Measurements from ENCODE around the gene SUPT3H.

The SUPT3H gene

GRCh38 chr6:45001663-45002062 is 376.1 kb downstream of the SUPT3H start:
- Histone ChIP-seq H3K36me3 (no peaks in the 10 kb centered on the region), H3K27ac (no peak overlapping the region), H3K4me3 (no peak overlapping the region), H3K9me3 (no peaks in the 10 kb centered on the region), H3K27me3 (no peaks in the 10 kb centered on the region), H3K4me1 (no peaks in the 10 kb centered on the region)
- intact Hi-C loops (cut with DNase I; ENCODE audit: low total_unique reads): no loop called here
- no peak for TF ChIP-seq CTCF (IDR thresholded peaks at IDR 0.05)
- no peak for DNase-seq

- H3K4me1 ChIP-seq: no peaks in the 10 kb centered on the region
- intact Hi-C loops (cut with DNase I; ENCODE audit: low total_unique reads): no loop called here
- no peak overlapping the region for H3K4me3 ChIP-seq
- H3K36me3 ChIP-seq: no peaks in the 10 kb centered on the region
- H3K27me3 ChIP-seq: no peaks in the 10 kb centered on the region
- no peak for TF ChIP-seq CTCF (IDR thresholded peaks at IDR 0.05)
- H3K9me3 ChIP-seq: no peaks in the 10 kb centered on the region
- no peak overlapping the region for H3K27ac ChIP-seq
- no peak for DNase-seq
These were observed 376.9 kb downstream of the SUPT3H start for GRCh38 chr6:45000833-45001232.

- Histone ChIP-seq H3K4me1 (no peaks in the 10 kb centered on the region), H3K27ac (no peak overlapping the region), H3K36me3 (no peaks in the 10 kb centered on the region), H3K27me3 (no peaks in the 10 kb centered on the region), H3K4me3 (no peak overlapping the region), H3K9me3 (no peaks in the 10 kb centered on the region)
- no peak for TF ChIP-seq CTCF (IDR thresholded peaks at IDR 0.05)
- intact Hi-C loops (cut with DNase I; ENCODE audit: low total_unique reads): no loop called here
- no peak for DNase-seq
These were observed 378.7 kb downstream of the SUPT3H start for GRCh38 chr6:44999066-44999465.

GRCh38 chr6:44995486-44996132 is 382.1 kb downstream of the SUPT3H start:
- TF ChIP-seq CTCF (IDR thresholded peaks at IDR 0.05): no peak
- no peaks in the 10 kb centered on the region for H3K4me1 ChIP-seq
- no peaks in the 10 kb centered on the region for H3K27me3 ChIP-seq
- intact Hi-C loops (cut with DNase I; ENCODE audit: low total_unique reads): no loop called here
- no peak for DNase-seq
- H3K36me3 ChIP-seq: no peaks in the 10 kb centered on the region
- no peaks in the 10 kb centered on the region for H3K9me3 ChIP-seq
- no peak overlapping the region for H3K4me3 ChIP-seq
- H3K27ac ChIP-seq: no peak overlapping the region

GRCh38 chr6:44989391-44989790 is 388.3 kb downstream of the SUPT3H start:
- intact Hi-C loops (cut with DNase I; ENCODE audit: low total_unique reads): no loop called here
- Histone ChIP-seq H3K4me3 (no peak overlapping the region), H3K27ac (no peak overlapping the region), H3K27me3 (no peaks in the 10 kb centered on the region), H3K4me1 (no peaks in the 10 kb centered on the region), H3K36me3 (no peaks in the 10 kb centered on the region), H3K9me3 (no peaks in the 10 kb centered on the region)
- no peak for TF ChIP-seq CTCF (IDR thresholded peaks at IDR 0.05)
- DNase-seq: no peak

GRCh38 chr6:44985006-44985405 is 392.7 kb downstream of the SUPT3H start:
- TF ChIP-seq CTCF (IDR thresholded peaks at IDR 0.05): no peak
- H3K4me1 ChIP-seq: no peaks in the 10 kb centered on the region
- no peaks in the 10 kb centered on the region for H3K36me3 ChIP-seq
- H3K27me3 ChIP-seq: no peaks in the 10 kb centered on the region
- H3K9me3 ChIP-seq: no peaks in the 10 kb centered on the region
- DNase-seq: no peak
- intact Hi-C loops (cut with DNase I; ENCODE audit: low total_unique reads): no loop called here
- H3K27ac ChIP-seq: no peak overlapping the region
- H3K4me3 ChIP-seq: no peak overlapping the region

Measured in tibial artery (tissue), 4 donors.